ENCODE results near the gene FAIM2.

DNA sequence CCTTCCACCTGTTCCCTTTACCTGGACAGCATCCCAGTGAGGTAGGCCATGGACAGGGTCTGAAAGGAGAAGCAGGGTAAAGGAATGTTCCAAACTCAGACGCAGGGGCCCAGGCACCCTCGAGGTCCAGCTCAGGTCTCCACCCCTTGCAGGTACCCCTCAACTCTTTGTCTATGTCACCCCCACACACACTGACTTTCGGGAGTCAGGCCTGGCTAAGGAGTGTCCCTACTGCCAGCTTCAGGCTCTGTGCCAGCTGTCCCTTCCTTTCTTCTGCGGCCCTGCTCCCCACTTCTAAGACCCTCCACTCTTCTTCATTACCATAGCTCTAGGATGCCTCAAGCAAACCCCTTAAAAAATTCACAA is 13.6 kb downstream of the FAIM2 start:
- TF ChIP-seq HMG20A (CRISPR knock-in tag; conservative IDR thresholded peaks at IDR 0.05) (no peak), ZNF140 (CRISPR knock-in tag; IDR thresholded peaks at IDR 0.05) (no peak), ZNF23 (CRISPR knock-in tag; IDR thresholded peaks at IDR 0.05) (no peak)
